PC-9 (cell line): Measurements from ENCODE around the gene PRKCA. TPM values are rescaled to one million over a fixed set of nuclear protein-coding genes. Genes with fewer than 3 reads are reported as not detected.

Experiments used
- BruUV-seq: library from RNA; stranded (reverse); fragments of 400-500 nt; replicated peaks from 2 replicates; lab custom pipeline; 2021; lab: Mats Ljungman, UMichigan
- CTCF ChIA-PET: fragments of 300-600 bp; sonication (Branson Sonifier 250); formaldehyde crosslinking; loops from one replicate; lab custom pipeline; 2022; ENCODE audit warnings: antibody characterized with exemption; lab: Charles Lee
- POLR2A ChIA-PET: fragments of 300-600 bp; sonication (Branson Sonifier 250); formaldehyde crosslinking; loops from one replicate; lab custom pipeline; 2022; ENCODE audit warnings: antibody characterized with exemption; ENCODE audit not compliant: unreplicated experiment; lab: Charles Lee
- DNase-seq, 2 experiments: peaks; one replicate each; pipeline versions ENCODE4 v3.0.0 to v3.0.0-alpha.2; 2015 to 2022; ENCODE audit warnings: mixed read lengths in 1 of 2
- H2AFZ ChIP-seq: fragments of 200-600 bp; sonication (generic); 2 replicates; pipeline ENCODE4 v1.8.1; 2017; ENCODE audit warnings: antibody characterized with exemption
- H3F3A ChIP-seq: fragments of 200-600 bp; sonication (generic); 2 replicates; pipeline ENCODE4 v1.8.1; 2017; ENCODE audit warnings: antibody characterized with exemption, mild to moderate bottlenecking, low read depth; ENCODE audit not compliant: insufficient read depth
- H3K27ac ChIP-seq: fragments of 200-600 bp; sonication (generic); 2 replicates; pipeline ENCODE4 v1.6.1; 2016; ENCODE audit warnings: mixed run types
- H3K27me3 ChIP-seq: fragments of 200-600 bp; sonication (generic); 2 replicates; pipeline ENCODE4 v1.6.1; 2016; ENCODE audit warnings: low read depth, mixed run types; ENCODE audit not compliant: insufficient read depth
- H3K36me3 ChIP-seq: fragments of 200-600 bp; sonication (generic); 2 replicates; pipeline ENCODE4 v1.6.1; 2016; ENCODE audit warnings: low read depth, mixed run types
- H3K4me1 ChIP-seq: fragments of 200-600 bp; sonication (generic); replicated peaks from 2 replicates; pipeline ENCODE4 v1.6.1; 2016; ENCODE audit warnings: mixed run types; ENCODE audit not compliant: insufficient read depth
- H3K4me2 ChIP-seq: fragments of 200-600 bp; sonication (generic); 2 replicates; pipeline ENCODE4 v1.6.1; 2017; ENCODE audit warnings: mixed run types
- H3K4me3 ChIP-seq: fragments of 200-600 bp; sonication (generic); 2 replicates; pipeline ENCODE4 v1.6.1; 2016; ENCODE audit warnings: mixed run types
- H3K79me2 ChIP-seq: fragments of 200-600 bp; sonication (generic); 2 replicates; pipeline ENCODE4 v1.6.1; 2017; ENCODE audit warnings: low read depth, mixed run types
- H3K9me2 ChIP-seq: fragments of 200-600 bp; sonication (generic); 2 replicates; pipeline ENCODE4 v1.8.1; 2017; ENCODE audit warnings: mild to moderate bottlenecking; ENCODE audit not compliant: insufficient read depth
- H3K9me3 ChIP-seq: fragments of 200-600 bp; sonication (generic); 2 replicates; pipeline ENCODE4 v1.8.1; 2016; ENCODE audit warnings: low read depth; ENCODE audit not compliant: insufficient read depth
- H4K20me1 ChIP-seq: fragments of 200-600 bp; sonication (generic); 2 replicates; pipeline ENCODE4 v1.8.1; 2017; ENCODE audit not compliant: insufficient read depth
- CTCF ChIP-seq: fragments of 200-600 bp; sonication (generic); conservative IDR thresholded peaks from 2 replicates; pipeline ENCODE4 v1.6.1; 2017; ENCODE audit warnings: mixed run types, antibody characterized with exemption, mild to moderate bottlenecking, moderate library complexity
- EZH2 ChIP-seq: fragments of 200-600 bp; sonication (generic); IDR thresholded peaks from 2 replicates; pipeline ENCODE4 v1.8.0; 2017; ENCODE audit warnings: antibody characterized with exemption, low read depth
- intact Hi-C: fragments of 100-400 bp; cut with micrococcal nuclease; formaldehyde crosslinking; loops from one replicate; pipeline ENCODE4 v1.10.0; 2022; ENCODE audit not compliant: unreplicated experiment
- total RNA-seq: library from RNA; stranded (reverse); gene quantifications from 2 replicates; pipeline ENCODE4 v1.2.3, GENCODE V29; 2021

The PRKCA gene
- total RNA-seq, 1 experiment from 2014 or later: 23.1 TPM

GRCh38 chr17:66849032-66849655 is 546.7 kb downstream of the PRKCA start:
- no peaks in the 10 kb centered on the region for H3K36me3 ChIP-seq
- no peak overlapping the region for H2AFZ ChIP-seq
- H3K27ac ChIP-seq: no peak overlapping the region
- DNase-seq: no peak
- no peak for TF ChIP-seq CTCF
- TF ChIP-seq EZH2: no peak
- no peaks in the 10 kb centered on the region; the same call in 1 of the 2 replicates for H3K9me3 ChIP-seq
- no peaks in the 10 kb centered on the region for H3K4me1 ChIP-seq
- BruUV-seq: no TSS peak
- no peaks in the 10 kb centered on the region for H3F3A ChIP-seq
- ChIA-PET CTCF (no interaction called here), POLR2A (no interaction called here)
- no peak overlapping the region for H3K4me2 ChIP-seq
- intact Hi-C loops: no loop called here
- H3K27me3 ChIP-seq: peaks cover 78% of the 10 kb centered on the region
- H4K20me1 ChIP-seq: no peaks in the 10 kb centered on the region
- no peaks in the 10 kb centered on the region for H3K9me2 ChIP-seq
- no peak overlapping the region for H3K4me3 ChIP-seq
- H3K79me2 ChIP-seq: no peaks in the 10 kb centered on the region

- POLR2A ChIA-PET: no interaction called here
- TF ChIP-seq EZH2 (no peak), CTCF (no peak)
- Histone ChIP-seq H2AFZ (no peak overlapping the region), H3K9me2 (no peaks in the 10 kb centered on the region), H3F3A (no peaks in the 10 kb centered on the region), H3K4me1 (no peaks in the 10 kb centered on the region), H3K4me2 (no peak overlapping the region), H3K27ac (no peak overlapping the region), H3K36me3 (no peaks in the 10 kb centered on the region), H3K79me2 (no peaks in the 10 kb centered on the region), H3K4me3 (no peak overlapping the region), H3K9me3 (no peaks in the 10 kb centered on the region; the same call in 1 of the 2 replicates), H4K20me1 (no peaks in the 10 kb centered on the region), H3K27me3 (peaks cover 70% of the 10 kb centered on the region)
- DNase-seq: no peak
- intact Hi-C loops: no loop called here
- CTCF ChIA-PET: no interaction called here
- BruUV-seq: no TSS peak
Observed at GRCh38 chr17:66849851-66850580, 547.6 kb downstream of the PRKCA start.

GRCh38 chr17:66850692-66851091 is 548.3 kb downstream of the PRKCA start:
- H3K4me3 ChIP-seq: no peak overlapping the region
- H3F3A ChIP-seq: no peaks in the 10 kb centered on the region
- peaks cover 64% of the 10 kb centered on the region for H3K27me3 ChIP-seq
- no peak for TF ChIP-seq EZH2
- TF ChIP-seq CTCF: no peak
- BruUV-seq: no TSS peak
- no peak overlapping the region for H2AFZ ChIP-seq
- no peaks in the 10 kb centered on the region for H3K9me2 ChIP-seq
- H3K36me3 ChIP-seq: no peaks in the 10 kb centered on the region
- H3K9me3 ChIP-seq: no peaks in the 10 kb centered on the region; the same call in 1 of the 2 replicates
- intact Hi-C loops: no loop called here
- POLR2A ChIA-PET: no interaction called here
- no peaks in the 10 kb centered on the region for H4K20me1 ChIP-seq
- CTCF ChIA-PET: no interaction called here
- H3K4me1 ChIP-seq: no peaks in the 10 kb centered on the region
- no peak overlapping the region for H3K27ac ChIP-seq
- no peaks in the 10 kb centered on the region for H3K79me2 ChIP-seq
- no peak overlapping the region for H3K4me2 ChIP-seq
- no peak for DNase-seq
